ENCODE measurements around the gene KRT6C.

Gene KRT6C

GRCh38 chr12:52434081-52434733 is 39.4 kb downstream of the KRT6C start, which contains the start of gene KRT75:
Gene KRT75 (minus strand): TSS chr12:52434371. CDS start chr12:52434304, 67 bp downstream.
- TF ChIP-seq NFIC (IDR thresholded peaks at IDR 0.05) = no peak
- TF ChIP-seq FOXM1 (IDR thresholded peaks at IDR 0.05; ENCODE audit: borderline replicate concordance, low read depth) = no peak
- no peak for TF ChIP-seq TCF12 (IDR thresholded peaks at IDR 0.05; ENCODE audit: low read depth)
- no peak for TF ChIP-seq USF1 (IDR thresholded peaks at IDR 0.05)
- TF ChIP-seq EP300 (IDR thresholded peaks at IDR 0.05; ENCODE audit: borderline replicate concordance) = no peak
- TF ChIP-seq TAF1 (IDR thresholded peaks at IDR 0.05; ENCODE audit: low read depth) = no peak
- no peak for TF ChIP-seq YY1 (IDR thresholded peaks at IDR 0.05; ENCODE audit: low read depth)
- no peak for TF ChIP-seq REST (IDR thresholded peaks at IDR 0.05; ENCODE audit: low read depth)
- no peak for TF ChIP-seq RAD21 (IDR thresholded peaks at IDR 0.05; ENCODE audit: low read depth)
- TF ChIP-seq TEAD4 (IDR thresholded peaks at IDR 0.05) = no peak
- TF ChIP-seq CEBPB (IDR thresholded peaks at IDR 0.05) = no peak
- TF ChIP-seq CREB1 (IDR thresholded peaks at IDR 0.05; ENCODE audit: low read depth) = no peak
- TF ChIP-seq EGR1 (IDR thresholded peaks at IDR 0.05) = no peak
- no peak for TF ChIP-seq ZBTB7A (IDR thresholded peaks at IDR 0.05; ENCODE audit: low read depth)

GRCh38 chr12:52433501-52434080 is 40.0 kb downstream of the KRT6C start:
- no peak for TF ChIP-seq CREB1 (IDR thresholded peaks at IDR 0.05; ENCODE audit: low read depth)
- TF ChIP-seq TAF1 (IDR thresholded peaks at IDR 0.05; ENCODE audit: low read depth) = no peak
- no peak for TF ChIP-seq EGR1 (IDR thresholded peaks at IDR 0.05)

GRCh38 chr12:52432559-52433207 is 40.9 kb downstream of the KRT6C start:
- TF ChIP-seq TCF12 (IDR thresholded peaks at IDR 0.05; ENCODE audit: low read depth) (no peak), REST (IDR thresholded peaks at IDR 0.05; ENCODE audit: low read depth) (no peak), CREB1 (IDR thresholded peaks at IDR 0.05; ENCODE audit: low read depth) (no peak), USF1 (IDR thresholded peaks at IDR 0.05) (no peak), EP300 (IDR thresholded peaks at IDR 0.05; ENCODE audit: borderline replicate concordance) (no peak), RAD21 (IDR thresholded peaks at IDR 0.05; ENCODE audit: low read depth) (no peak), FOXM1 (IDR thresholded peaks at IDR 0.05; ENCODE audit: borderline replicate concordance, low read depth) (no peak), TEAD4 (IDR thresholded peaks at IDR 0.05) (no peak), TAF1 (IDR thresholded peaks at IDR 0.05; ENCODE audit: low read depth) (no peak), CEBPB (IDR thresholded peaks at IDR 0.05) (no peak), MAX (IDR thresholded peaks at IDR 0.05) (no peak), YY1 (IDR thresholded peaks at IDR 0.05; ENCODE audit: low read depth) (no peak), EGR1 (IDR thresholded peaks at IDR 0.05) (no peak), NFIC (IDR thresholded peaks at IDR 0.05) (no peak), ZBTB7A (IDR thresholded peaks at IDR 0.05; ENCODE audit: low read depth) (no peak)

GRCh38 chr12:52428121-52428520 is 45.5 kb downstream of the KRT6C start:
- no peak for TF ChIP-seq REST (IDR thresholded peaks at IDR 0.05; ENCODE audit: low read depth)
